KBM-7 (cell line): Measurements from ENCODE around the gene PLEKHN1.

Source experiments
- DNase-seq: peaks from one replicate; pipeline ENCODE4 v3.0.0-alpha.2; 2015
- in situ Hi-C: fragments of 300-500 bp; cut with MboI; formaldehyde crosslinking; loops from 2 replicates; pipeline ENCODE4 v1.14.3; 2020; ENCODE audit warnings: low sequenced_read_pairs, low pct_unique_long_range_greater_than_20kb, mixed read lengths

PLEKHN1 gene

GRCh38 chr1:958823-959730, 7.2 kb upstream of the PLEKHN1 start, which contains the start of gene NOC2L:
TSS of gene NOC2L (minus strand) at chr1:959256. CDS start at chr1:959240, 16 bp downstream.
- peak; percentile 84 for DNase-seq
- in situ Hi-C loops = no loop called here

DNA sequence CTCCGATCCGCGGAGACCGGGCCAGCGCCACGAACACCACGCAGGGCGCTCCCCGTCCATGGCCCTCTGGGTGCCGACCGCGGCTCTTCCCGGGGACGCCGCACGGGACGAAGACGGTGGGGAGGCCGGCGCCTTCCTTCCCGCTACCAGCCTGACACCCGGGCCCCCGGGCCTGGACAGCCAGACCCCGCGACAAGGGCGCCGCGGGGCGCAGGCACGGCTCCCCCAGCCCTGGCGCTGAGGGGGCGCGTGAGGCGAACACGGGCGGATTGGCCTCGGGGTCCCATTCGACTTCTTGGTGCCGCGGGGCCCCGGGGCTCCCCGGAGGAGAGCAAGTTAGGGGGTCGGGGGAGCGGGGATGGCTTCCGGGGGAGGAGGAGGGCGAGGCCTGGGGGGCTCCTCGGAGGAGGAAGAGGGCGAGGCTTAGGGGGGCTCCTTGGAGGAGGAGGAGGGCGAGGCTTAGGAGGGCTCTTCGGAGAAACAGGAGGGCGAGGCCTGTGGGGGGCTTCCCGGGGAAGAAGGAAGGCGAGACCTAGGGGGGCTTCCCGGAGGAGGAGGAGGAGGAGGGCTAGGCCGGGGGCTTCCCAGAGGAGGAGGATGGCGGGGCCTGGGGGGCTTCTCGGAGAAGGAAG, 6.4 kb upstream of the PLEKHN1 start:
- in situ Hi-C loops = no loop called here
- DNase-seq = no peak

GRCh38 chr1:960363-961131, 5.7 kb upstream of the PLEKHN1 start, which contains the start of gene KLHL17:
TSS of gene KLHL17 (plus strand) at chr1:960584. CDS start at chr1:960694, 110 bp downstream.
- DNase-seq = peak; percentile 55
- in situ Hi-C loops = no loop called here

DNA sequence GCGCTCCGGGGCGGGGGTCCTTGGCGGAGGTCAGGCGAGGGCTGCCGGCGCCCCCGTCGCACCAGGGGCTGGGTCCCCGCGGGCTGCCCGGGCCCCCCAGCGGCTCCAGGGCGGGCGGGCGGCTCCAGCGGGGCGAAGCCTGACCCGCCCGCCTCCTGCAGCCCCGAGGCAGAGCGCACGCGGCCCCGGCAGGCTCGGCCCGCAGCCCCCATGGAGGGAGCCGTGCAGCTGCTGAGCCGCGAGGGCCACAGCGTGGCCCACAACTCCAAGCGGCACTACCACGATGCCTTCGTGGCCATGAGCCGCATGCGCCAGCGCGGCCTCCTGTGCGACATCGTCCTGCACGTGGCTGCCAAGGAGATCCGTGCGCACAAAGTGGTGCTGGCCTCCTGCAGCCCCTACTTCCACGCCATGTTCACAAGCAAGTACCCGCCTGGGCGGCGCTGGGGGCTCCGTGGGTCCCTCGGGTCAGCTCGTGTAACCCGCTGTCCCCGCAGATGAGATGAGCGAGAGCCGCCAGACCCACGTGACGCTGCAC, 5.1 kb upstream of the PLEKHN1 start:
- in situ Hi-C loops = no loop called here
- DNase-seq = no peak

- DNase-seq = no peak
- in situ Hi-C loops = no loop called here
These were observed 3.6 kb upstream of the PLEKHN1 start for GRCh38 chr1:962381-963300.

DNA sequence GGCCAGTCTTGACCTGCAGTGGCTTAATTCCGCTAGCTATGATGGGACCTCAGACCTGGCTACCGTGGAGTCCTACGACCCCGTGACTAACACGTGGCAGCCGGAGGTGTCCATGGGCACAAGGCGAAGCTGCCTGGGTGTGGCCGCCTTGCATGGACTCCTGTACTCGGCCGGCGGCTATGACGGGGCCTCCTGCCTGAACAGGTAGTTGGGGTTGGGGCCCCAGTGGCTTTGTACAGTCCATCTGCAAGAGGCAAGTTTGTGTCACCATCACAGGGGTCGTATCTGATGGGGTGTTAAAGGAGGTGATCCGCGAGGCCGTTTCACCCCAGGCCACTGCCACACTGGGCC, 3.0 kb upstream of the PLEKHN1 start:
- in situ Hi-C loops = no loop called here
- no peak for DNase-seq

- in situ Hi-C loops = no loop called here
- DNase-seq = no peak
These were observed 2.3 kb upstream of the PLEKHN1 start for GRCh38 chr1:963746-964525.

- in situ Hi-C loops = no loop called here
- no peak for DNase-seq
These were observed 1.4 kb upstream of the PLEKHN1 start for GRCh38 chr1:964691-965525.

GRCh38 chr1:965526-966134, 652 bp upstream of the PLEKHN1 start:
- in situ Hi-C loops = no loop called here

DNA sequence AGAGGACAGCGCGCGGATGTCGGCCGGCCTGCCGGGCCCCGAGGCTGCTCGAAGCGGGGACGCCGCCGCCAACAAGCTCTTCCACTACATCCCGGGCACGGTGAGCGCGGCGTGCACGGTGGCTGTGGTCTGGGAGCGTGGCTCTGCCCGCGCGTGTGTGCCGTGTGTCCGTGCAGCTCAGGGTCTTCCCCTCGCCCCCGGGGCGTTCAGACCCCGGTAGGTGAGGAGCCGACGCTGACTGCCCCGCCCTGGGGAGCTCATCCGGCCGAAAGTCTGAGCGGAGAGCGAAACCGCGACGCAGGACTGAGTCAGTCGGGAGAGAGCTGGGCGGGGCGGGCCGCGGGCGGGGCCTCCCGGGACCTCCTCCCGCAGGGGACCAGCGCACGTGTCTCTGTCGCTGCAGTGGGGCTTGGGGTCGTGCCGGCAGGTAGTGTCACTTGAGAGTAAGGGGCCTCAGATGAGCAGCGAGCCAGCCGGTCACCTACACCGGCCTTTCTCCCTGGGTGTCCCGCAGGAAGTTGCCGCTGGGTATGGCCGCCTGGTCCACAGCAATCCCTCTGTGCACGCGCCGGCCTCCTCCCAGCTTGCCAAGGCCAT, 520 bp downstream of the PLEKHN1 start:
- in situ Hi-C loops = no loop called here
- DNase-seq = peak; percentile 54

More at GRCh38 chr1:965526-966134, 652 bp upstream of the PLEKHN1 start:
- DNase-seq = no peak

- in situ Hi-C loops = no loop called here
- DNase-seq = no peak
These were observed 1.4 kb downstream of the PLEKHN1 start for GRCh38 chr1:967466-968343.

DNA sequence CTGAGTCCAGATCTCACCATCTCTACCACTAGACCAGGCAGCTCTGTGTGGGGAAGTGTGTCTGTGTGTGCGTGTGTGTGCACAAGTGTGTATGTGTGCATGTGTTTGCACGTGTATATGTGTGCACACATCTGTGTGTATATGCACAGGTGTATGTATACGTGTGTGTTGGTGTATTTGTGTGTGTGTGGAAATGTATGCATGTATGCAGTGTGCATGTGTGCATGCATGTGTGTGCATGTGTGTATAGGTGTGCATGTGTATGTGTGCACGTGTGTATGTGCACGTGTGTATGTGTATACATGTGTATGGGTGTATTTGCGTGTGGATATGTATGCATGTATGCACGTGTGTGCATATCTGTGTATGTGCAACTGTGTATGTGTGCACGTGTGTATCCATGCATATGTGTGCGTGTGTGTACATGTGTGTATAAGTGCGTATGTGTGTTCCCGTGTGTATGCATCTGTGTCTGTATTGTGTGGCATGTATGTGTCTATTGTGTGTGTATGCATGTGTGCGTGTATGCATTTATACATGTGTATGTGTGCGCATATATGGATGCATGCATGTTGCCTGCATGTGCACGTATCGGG, 3.1 kb downstream of the PLEKHN1 start:
- no peak for DNase-seq
- in situ Hi-C loops = no loop called here

GRCh38 chr1:970242-970972, 4.1 kb downstream of the PLEKHN1 start:
- in situ Hi-C loops = no loop called here
- no peak for DNase-seq

DNA sequence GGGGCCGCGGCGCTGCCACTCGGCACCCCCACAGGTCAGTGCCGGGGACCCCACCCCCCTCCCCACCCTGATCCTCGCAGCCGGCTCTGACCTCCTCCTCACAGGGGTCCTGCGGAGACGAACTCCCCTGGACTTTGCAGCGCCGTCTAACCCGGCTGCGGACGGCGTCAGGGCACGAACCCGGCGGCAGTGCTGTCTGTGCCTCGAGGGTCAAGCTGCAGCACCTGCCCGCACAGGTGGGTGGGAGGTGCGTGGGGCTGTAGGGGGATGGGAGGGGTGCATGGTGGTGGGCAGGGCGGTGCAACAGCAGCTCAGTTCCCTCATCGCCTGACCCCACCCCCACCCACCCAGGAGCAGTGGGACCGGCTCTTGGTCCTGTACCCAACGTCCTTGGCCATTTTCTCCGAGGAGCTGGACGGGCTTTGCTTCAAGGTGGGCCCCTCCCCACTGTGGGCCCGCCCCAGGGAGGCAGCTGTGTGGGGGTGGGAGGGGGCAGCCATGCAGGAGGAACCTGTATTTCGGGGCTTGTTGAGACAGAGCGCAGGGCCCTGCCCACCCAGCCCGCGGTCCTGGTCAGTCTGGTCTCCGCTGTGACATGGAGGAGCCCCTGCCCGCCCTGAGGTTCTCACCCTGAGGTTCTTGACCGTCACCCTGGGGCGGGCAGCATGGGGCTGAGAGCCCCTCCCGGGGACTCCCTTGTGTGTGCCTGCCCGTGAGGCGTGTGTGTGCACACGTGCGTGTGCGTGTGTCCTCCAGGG, 4.9 kb downstream of the PLEKHN1 start:
- no peak for DNase-seq
- in situ Hi-C loops = no loop called here
